Heart left ventricle (tissue), 13 donors: ENCODE measurements around the gene MGME1.

Experiments
- CTCF ChIP-seq, 12 donors: fragments of 200-600 bp; sonication (generic) in 4 of 12; IDR thresholded peaks; one replicate each; pipeline versions ENCODE4 v1.5.0 to v1.8.0; 2018 to 2022; ENCODE audit warnings: antibody characterized with exemption in 12 of 12, mild to moderate bottlenecking in 5 of 12
- POLR2A ChIP-seq, 2 donors: fragments of 450-650 bp; IDR thresholded peaks; one replicate each; pipeline ENCODE4 v1.6.1; 2017; ENCODE audit warnings: antibody characterized with exemption in 2 of 2, mild to moderate bottlenecking in 2 of 2, moderate library complexity in 2 of 2
- donor health status: ischemic (EF 13 %, LVEDD 7.1; RV severe dilation, severe dysfunction).
- donor health status: DM: no; HTN: yes; CAD: no.
- donor health status: DM: no; HTN: no; CAD: no.
- donor health status: ischemic (EF 25% LVEDD 6.9; RV normal size, moderate dysfunction).
- donor health status: ischemic (EF 25% LVEDD 5.7; RV mildly dilated, moderate dysfunction).
- donor health status: ischemic (EF 35%, LVEDD 5.7; RV mildly dilated, moderate dysfunction).
- donor health status: nonischemic (EF 11% LVEDD 7.7; RV severe dilation, severe dysfunction).
- donor health status: DM: yes; HTN: yes; CAD: no.
- donor health status: PGD.
- donor health status: ischemic (EF 29% LVEDD 5.4; RV normal size, mild dysfunction).
- donor health status: nonischemic (EF 23%, LVEDD 6.1; RV moderate dilation, normal function).

GRCh38 chr20:17969884-17970409 is 1.1 kb downstream of the MGME1 start:
- TF ChIP-seq CTCF (IDR thresholded peaks at IDR 0.05) (no peak), POLR2A (IDR thresholded peaks at IDR 0.05) (no peak)
